Keratinocyte (primary cell): Measurements from ENCODE around the gene SPSB2. TPM values are rescaled to one million over a fixed set of nuclear protein-coding genes. Genes with fewer than 3 reads are reported as not detected.

ENCODE experiments used
- DNase-seq: peaks from one replicate; pipeline ENCODE4 v3.0.0-alpha.2; 2011; ENCODE audit warnings: low read depth, missing footprints, low spot score
- FAIRE-seq: peaks from 2 replicates; lab custom pipeline; 2011; peaks lifted over from hg19 to GRCh38; lab: Jason Lieb, UNC
- H2AFZ ChIP-seq: 2 replicates; pipeline ENCODE4 v1.6.0; 2012; ENCODE audit warnings: low read length, control low read depth, inconsistent platforms; ENCODE audit not compliant: control insufficient read depth
- H3K27ac ChIP-seq: 2 replicates; pipeline ENCODE4 v1.5.1; 2011; ENCODE audit warnings: low read length; ENCODE audit not compliant: control insufficient read depth, insufficient read depth
- H3K27me3 ChIP-seq: 3 replicates; pipeline ENCODE4 v1.6.0; 2011; ENCODE audit warnings: low read length; ENCODE audit not compliant: control insufficient read depth, insufficient read depth; ENCODE audit errors: extremely low read depth
- H3K36me3 ChIP-seq, 2 experiments: 2 replicates in 1 of 2; 3 replicates in 1 of 2; pipeline ENCODE4 v1.5.1; 2011; ENCODE audit warnings: low read length in 2 of 2, mild to moderate bottlenecking in 1 of 2; ENCODE audit not compliant: control insufficient read depth in 2 of 2, insufficient read depth in 2 of 2; ENCODE audit errors: extremely low read depth in 1 of 2
- H3K4me1 ChIP-seq: 3 replicates; pipeline ENCODE4 v1.5.1; 2011; ENCODE audit warnings: low read length; ENCODE audit not compliant: control insufficient read depth, insufficient read depth; ENCODE audit errors: extremely low read depth
- H3K4me2 ChIP-seq: 3 replicates; pipeline ENCODE4 v1.6.0; 2011; ENCODE audit warnings: low read depth, low read length; ENCODE audit not compliant: control insufficient read depth, insufficient read depth; ENCODE audit errors: extremely low read depth
- H3K4me3 ChIP-seq, 3 experiments: fragments of 200-600 bp in 1 of 3; sonication (generic) in 1 of 3; 2 replicates in 2 of 3; 3 replicates in 1 of 3; pipeline ENCODE4 v1.5.1; 2011 to 2016; ENCODE audit warnings: low read length in 3 of 3, mild to moderate bottlenecking in 3 of 3, control low read depth in 2 of 3, inconsistent platforms in 1 of 3, low read depth in 1 of 3, mixed read lengths in 1 of 3, mixed run types in 1 of 3, moderate library complexity in 1 of 3; ENCODE audit not compliant: control insufficient read depth in 2 of 3, insufficient read depth in 2 of 3; ENCODE audit errors: extremely low read depth in 1 of 3
- H3K79me2 ChIP-seq: 2 replicates; pipeline ENCODE4 v1.6.0; 2012; ENCODE audit warnings: low read length; ENCODE audit not compliant: control insufficient read depth, insufficient read depth
- H3K9ac ChIP-seq: 3 replicates; pipeline ENCODE4 v1.6.0; 2011; ENCODE audit warnings: low read length; ENCODE audit not compliant: control insufficient read depth, insufficient read depth; ENCODE audit errors: extremely low read depth
- H3K9me1 ChIP-seq: 3 replicates; pipeline ENCODE4 v1.6.0; 2011; ENCODE audit warnings: low read length; ENCODE audit not compliant: control insufficient read depth, insufficient read depth; ENCODE audit errors: extremely low read depth
- H3K9me3 ChIP-seq: 2 replicates; pipeline ENCODE4 v1.5.1; 2012; ENCODE audit warnings: low read depth, low read length; ENCODE audit not compliant: control insufficient read depth
- H4K20me1 ChIP-seq: 3 replicates; pipeline ENCODE4 v1.6.0; 2011; ENCODE audit warnings: low read length; ENCODE audit not compliant: control insufficient read depth, insufficient read depth; ENCODE audit errors: extremely low read depth
- EZH2 ChIP-seq: IDR thresholded peaks from one replicate; pipeline ENCODE4 v1.6.1; 2012; ENCODE audit warnings: inconsistent platforms, mild to moderate bottlenecking, low read length, moderate library complexity
- dilution Hi-C: fragments of 300-500 bp; cut with MboI; formaldehyde crosslinking; loops from one replicate; pipeline ENCODE4 v1.7.0; 2020; ENCODE audit warnings: low sequenced_read_pairs; ENCODE audit not compliant: extremely low pct_ligation_motif_present
- polyA plus RNA-seq, 5 experiments: library from polyadenylated mRNA; depleted of rRNA in 3 of 5; stranded (reverse) in 3 of 5; stranded (forward) in 1 of 5; unstranded in 1 of 5; fragments of >200 nt; gene quantifications; 1 replicate in 1 of 5; 2 replicates in 3 of 5; 3 replicates in 1 of 5; pipeline versions ENCODE4 v1.2.1 to v1.2.3, GENCODE V29; 2011 to 2012; ENCODE audit warnings: missing spikeins in 2 of 5, low read depth in 1 of 5, low replicate concordance in 1 of 5
- TF ChIP-seq, protein P1 (sequence below), 3 experiments: IDR thresholded peaks in 1 of 3; conservative IDR thresholded peaks in 1 of 3; optimal IDR thresholded peaks in 1 of 3; 2 replicates in 2 of 3; 3 replicates in 1 of 3; pipeline versions ENCODE3 to v1.5.1; 2011; ENCODE audit warnings: low read length in 3 of 3, mild to moderate bottlenecking in 3 of 3, moderate library complexity in 2 of 3, control low read depth in 1 of 3, inconsistent platforms in 1 of 3; ENCODE audit not compliant: insufficient read depth in 2 of 3; ENCODE audit errors: extremely low read depth in 1 of 3

The SPSB2 gene
- polyA plus RNA-seq, 1 donor (not counting 4 experiments of a cell fraction or from before 2014, with no cell fraction given) = 4.9 TPM

GRCh38 chr12:6863586-6864321, 9.3 kb downstream of the SPSB2 start:
- Histone ChIP-seq H3K4me3 (no peak overlapping the region), H2AFZ (no peak overlapping the region), H3K4me2 (no peak overlapping the region), H3K79me2 (peaks cover 14% of the 10 kb centered on the region), H3K9me3 (no peaks in the 10 kb centered on the region), H3K9ac (no peak overlapping the region), H3K9me1 (no peaks in the 10 kb centered on the region), H3K36me3 (peaks cover 42% of the 10 kb centered on the region in 2 experiments), H4K20me1 (peaks cover 5% of the 10 kb centered on the region), H3K4me1 (peaks cover 14% of the 10 kb centered on the region), H3K27ac (no peak overlapping the region), H3K27me3 (no peaks in the 10 kb centered on the region)
- dilution Hi-C loops = no loop called here
- FAIRE-seq (no peak), DNase-seq (no peak)
- no peak for TF ChIP-seq EZH2
- TF ChIP-seq, protein P1, sequence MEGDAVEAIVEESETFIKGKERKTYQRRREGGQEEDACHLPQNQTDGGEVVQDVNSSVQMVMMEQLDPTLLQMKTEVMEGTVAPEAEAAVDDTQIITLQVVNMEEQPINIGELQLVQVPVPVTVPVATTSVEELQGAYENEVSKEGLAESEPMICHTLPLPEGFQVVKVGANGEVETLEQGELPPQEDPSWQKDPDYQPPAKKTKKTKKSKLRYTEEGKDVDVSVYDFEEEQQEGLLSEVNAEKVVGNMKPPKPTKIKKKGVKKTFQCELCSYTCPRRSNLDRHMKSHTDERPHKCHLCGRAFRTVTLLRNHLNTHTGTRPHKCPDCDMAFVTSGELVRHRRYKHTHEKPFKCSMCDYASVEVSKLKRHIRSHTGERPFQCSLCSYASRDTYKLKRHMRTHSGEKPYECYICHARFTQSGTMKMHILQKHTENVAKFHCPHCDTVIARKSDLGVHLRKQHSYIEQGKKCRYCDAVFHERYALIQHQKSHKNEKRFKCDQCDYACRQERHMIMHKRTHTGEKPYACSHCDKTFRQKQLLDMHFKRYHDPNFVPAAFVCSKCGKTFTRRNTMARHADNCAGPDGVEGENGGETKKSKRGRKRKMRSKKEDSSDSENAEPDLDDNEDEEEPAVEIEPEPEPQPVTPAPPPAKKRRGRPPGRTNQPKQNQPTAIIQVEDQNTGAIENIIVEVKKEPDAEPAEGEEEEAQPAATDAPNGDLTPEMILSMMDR (optimal IDR thresholded peaks at IDR 0.05 in 1 of 3, IDR thresholded peaks at IDR 0.05 in 1 of 3, conservative IDR thresholded peaks at IDR 0.05 in 1 of 3; ENCODE audit: extremely low read depth in 1 of 3, insufficient read depth in 2 of 3, low read length in 3 of 3) = no peak

DNA sequence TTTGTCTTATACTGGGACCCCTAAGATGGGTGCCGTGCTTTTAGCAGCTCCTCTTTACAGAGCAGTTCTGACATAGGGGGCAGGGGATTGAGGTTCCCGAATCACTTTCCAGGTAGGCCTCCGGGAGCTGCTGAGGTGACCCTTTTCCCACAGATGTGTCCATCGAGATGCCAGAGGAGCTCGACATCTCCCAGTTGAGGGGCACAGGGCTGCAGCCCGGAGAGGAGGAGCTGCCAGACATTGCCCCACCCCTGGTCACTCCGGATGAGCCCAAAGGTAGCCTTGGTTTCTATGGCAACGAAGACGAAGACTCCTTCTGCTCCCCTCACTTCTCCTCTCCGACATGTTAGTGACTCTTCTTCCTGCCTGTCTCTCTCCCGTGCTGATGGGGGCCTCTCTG, 10.1 kb downstream of the SPSB2 start:
- Histone ChIP-seq H3K79me2 (peaks cover 7% of the 10 kb centered on the region), H3K27ac (no peak overlapping the region), H4K20me1 (peaks cover under 1% of the 10 kb centered on the region), H3K27me3 (no peaks in the 10 kb centered on the region), H3K4me1 (peaks cover 8% of the 10 kb centered on the region), H3K9me1 (no peaks in the 10 kb centered on the region), H3K36me3 (peaks cover 49 to 50% of the 10 kb centered on the region in 2 experiments), H3K4me3 (no peak overlapping the region), H3K4me2 (no peak overlapping the region), H2AFZ (no peak overlapping the region), H3K9ac (no peak overlapping the region), H3K9me3 (no peaks in the 10 kb centered on the region)
- dilution Hi-C loops = no loop called here
- no peak for FAIRE-seq
- TF ChIP-seq, protein P1 (optimal IDR thresholded peaks at IDR 0.05 in 1 of 3, IDR thresholded peaks at IDR 0.05 in 1 of 3, conservative IDR thresholded peaks at IDR 0.05 in 1 of 3; ENCODE audit: extremely low read depth in 1 of 3, insufficient read depth in 2 of 3, low read length in 3 of 3) = no peak
- no peak for TF ChIP-seq EZH2
- DNase-seq = no peak
